ENCODE data around the gene NOP14.
"Not testable (repeated sequence)": the region's sequence is repeated elsewhere in the genome, so short reads cannot be mapped to it uniquely, and the experiment has no call there.

Gene NOP14

DNA sequence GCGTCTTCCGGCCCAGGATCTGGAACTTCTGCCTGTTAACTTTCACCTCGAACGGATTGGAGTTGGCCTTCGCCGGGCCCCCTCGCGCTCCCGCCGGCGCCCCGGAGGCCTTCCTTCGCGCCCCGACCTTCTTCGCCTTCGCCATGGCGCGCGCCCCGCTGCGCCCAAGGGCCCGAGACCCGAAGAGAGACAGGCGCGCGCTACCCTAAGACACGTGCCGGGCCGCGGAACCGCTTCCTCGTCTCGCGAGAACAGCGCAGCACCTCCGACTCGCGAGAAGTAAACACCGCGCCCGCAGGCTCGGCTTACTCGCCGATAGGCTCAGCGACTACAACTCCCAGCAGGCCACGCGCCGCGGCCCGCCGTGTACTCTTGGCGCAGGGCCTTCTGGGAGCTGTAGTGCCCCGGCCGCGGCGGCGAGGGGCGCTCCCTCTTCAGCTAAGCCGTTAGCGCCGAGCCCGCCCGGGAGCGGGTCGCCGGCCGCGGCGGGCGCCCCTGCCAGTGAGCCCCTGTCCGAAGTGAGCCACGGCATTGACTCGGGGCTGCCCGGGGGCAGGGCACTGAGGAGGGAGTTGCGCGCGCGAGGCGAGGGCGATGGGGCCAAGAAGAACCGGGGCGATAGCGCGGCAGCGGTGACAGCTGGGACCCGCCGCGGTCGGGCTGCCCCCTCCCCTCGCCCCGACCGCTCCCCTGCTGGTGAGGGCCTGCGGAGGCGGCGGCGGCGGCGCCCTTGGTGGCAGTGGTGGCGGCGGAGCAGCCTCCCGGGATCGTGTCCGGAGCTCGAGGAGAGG lies at the start of gene NOP14, which contains the start of gene GRK4:
TSS of gene NOP14 (minus strand) at position 232 of the 791 bp plus-strand sequence. CDS start at position 145, 87 bp downstream.
TSS of gene GRK4 (plus strand) at position 397 of the 791 bp plus-strand sequence. CDS start 500 bp downstream, outside the sequence.
- DNase-seq (ENCODE audit: low spot score), result peak; percentile 97

- no peak for DNase-seq (ENCODE audit: low spot score)
Measured at GRCh38 chr4:3011456-3012220, 48.4 kb upstream of the NOP14 start.

DNA sequence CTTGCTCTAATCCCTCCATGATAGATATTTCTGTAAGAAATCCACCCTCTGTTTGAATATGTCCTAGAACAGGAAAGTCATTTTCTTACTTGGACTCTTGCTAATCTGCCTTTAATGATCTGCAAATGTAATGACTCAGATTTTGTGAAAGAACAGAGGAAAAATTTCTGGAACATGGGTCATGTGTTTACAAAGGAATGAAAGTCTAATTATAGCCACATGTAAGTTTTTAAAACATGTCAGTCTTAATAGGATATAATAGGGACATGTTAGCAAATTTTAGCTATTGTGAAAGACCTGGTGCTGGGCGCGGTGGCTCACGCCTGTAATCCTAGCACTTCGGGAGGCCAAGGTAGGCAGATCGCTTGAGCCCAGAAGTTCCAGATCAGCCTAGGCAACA lies 47.8 kb upstream of the NOP14 start:
- DNase-seq (ENCODE audit: low spot score), result no peak

GRCh38 chr4:3010577-3010976 lies 47.4 kb upstream of the NOP14 start:
- no peak for DNase-seq (ENCODE audit: low spot score)

DNA sequence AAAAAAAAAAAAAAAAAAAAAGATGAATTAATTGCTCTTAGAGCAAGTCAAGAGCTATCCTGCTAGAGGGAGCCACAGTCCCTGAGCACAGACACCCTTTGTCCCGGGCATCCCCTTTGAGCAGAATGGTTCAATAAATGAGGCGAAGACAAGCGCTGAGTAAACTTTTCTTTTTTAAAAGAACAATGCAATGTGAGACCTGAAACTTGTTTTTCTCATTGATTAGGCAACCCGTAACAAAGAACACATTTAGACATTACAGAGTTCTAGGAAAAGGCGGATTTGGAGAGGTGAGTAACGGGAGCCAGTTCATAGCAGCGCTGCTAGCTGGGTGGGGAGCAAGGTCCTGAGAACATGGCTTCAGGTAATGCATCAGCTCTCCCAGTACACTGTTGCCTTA lies 46.2 kb upstream of the NOP14 start:
- DNase-seq (ENCODE audit: low spot score), result no peak

GRCh38 chr4:3007724-3008123 lies 44.5 kb upstream of the NOP14 start:
- DNase-seq (ENCODE audit: low spot score), result no peak

- no peak for DNase-seq (ENCODE audit: low spot score)
Measured at GRCh38 chr4:2996415-2996814, 33.2 kb upstream of the NOP14 start.

GRCh38 chr4:2995546-2996265 lies 32.5 kb upstream of the NOP14 start:
- no peak for DNase-seq (ENCODE audit: low spot score)

GRCh38 chr4:2994917-2995316 lies 31.7 kb upstream of the NOP14 start:
- DNase-seq (ENCODE audit: low spot score), result no peak

DNA sequence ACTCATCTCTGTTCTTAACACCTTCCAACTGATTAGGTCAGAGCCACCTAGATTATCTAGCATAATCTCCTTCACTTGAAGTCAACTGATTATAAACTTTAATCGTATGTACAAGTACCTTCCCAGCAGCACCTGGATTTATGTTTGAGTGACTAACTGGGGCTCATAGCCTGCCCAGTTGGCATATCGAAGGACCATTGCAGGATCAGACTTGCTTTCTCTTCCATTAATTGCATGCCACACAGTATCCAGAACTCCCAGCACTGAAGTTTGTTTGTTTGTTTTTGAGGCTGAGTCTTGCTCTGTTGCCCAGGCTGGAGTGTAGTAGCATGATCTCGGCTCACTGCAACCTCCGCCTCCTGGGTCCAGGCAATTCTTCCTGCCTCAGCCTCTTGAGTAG lies 28.0 kb upstream of the NOP14 start:
- no peak for DNase-seq (ENCODE audit: low spot score)

GRCh38 chr4:2983715-2984114 lies 20.5 kb upstream of the NOP14 start:
- not testable (repeated sequence) for DNase-seq (ENCODE audit: low spot score)

DNA sequence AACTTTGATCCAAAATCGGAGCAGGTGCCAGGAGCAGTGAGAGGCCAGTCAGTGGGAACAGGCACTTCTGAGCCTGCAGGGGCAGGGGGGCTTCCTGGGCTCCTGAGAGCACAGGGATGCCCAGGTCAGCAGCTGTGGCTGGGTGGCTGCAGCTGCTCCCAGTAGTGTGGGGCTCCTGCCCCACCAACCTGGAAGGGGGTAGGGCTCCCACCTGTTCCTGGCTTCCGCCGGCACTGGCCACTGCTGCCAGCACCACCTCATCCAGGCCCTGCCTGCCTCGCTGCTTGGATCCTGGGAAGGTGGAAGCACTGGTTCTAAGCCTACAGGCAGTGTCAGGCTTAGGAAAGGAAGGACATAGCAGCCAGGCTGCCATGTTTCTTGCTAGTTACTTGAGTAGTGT lies 18.8 kb upstream of the NOP14 start:
- DNase-seq (ENCODE audit: low spot score), result no peak

DNA sequence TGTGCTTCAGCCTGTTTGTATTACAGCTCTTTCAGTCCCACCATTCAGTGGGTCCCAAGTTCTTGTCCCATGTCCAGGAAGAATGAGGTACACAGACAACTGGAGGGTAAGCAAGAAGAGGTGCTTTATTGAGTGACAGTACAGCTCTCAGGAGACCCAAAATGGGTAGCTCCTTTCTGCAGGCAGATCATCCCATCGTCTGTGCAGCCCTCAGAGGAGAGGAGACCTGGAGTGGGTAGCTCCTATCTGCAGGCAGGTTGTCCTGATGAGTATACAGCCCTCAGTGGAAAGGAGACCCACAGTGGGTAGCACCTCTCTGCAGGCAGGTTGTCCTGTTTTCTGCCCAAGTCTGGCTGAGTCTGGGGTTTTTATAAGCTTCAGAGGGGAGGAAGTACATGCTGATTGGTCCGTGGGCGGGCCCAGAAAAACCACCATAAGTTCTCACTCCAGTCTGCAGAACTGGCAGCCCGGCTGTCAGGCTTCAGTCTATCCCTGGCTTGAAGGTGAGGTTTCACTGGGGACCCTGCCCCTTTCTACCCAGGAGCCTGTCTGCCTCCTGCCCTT lies 18.1 kb upstream of the NOP14 start:
- DNase-seq (ENCODE audit: low spot score), result no peak

GRCh38 chr4:2977211-2978088 lies 14.2 kb upstream of the NOP14 start:
- no peak for DNase-seq (ENCODE audit: low spot score)

GRCh38 chr4:2971275-2971674 lies 8.1 kb upstream of the NOP14 start:
- DNase-seq (ENCODE audit: low spot score), result no peak

GRCh38 chr4:2968381-2968780 lies 5.2 kb upstream of the NOP14 start:
- DNase-seq (ENCODE audit: low spot score), result no peak

- no peak for DNase-seq (ENCODE audit: low spot score)
Measured at GRCh38 chr4:2965262-2965661, 2.1 kb upstream of the NOP14 start.

DNA sequence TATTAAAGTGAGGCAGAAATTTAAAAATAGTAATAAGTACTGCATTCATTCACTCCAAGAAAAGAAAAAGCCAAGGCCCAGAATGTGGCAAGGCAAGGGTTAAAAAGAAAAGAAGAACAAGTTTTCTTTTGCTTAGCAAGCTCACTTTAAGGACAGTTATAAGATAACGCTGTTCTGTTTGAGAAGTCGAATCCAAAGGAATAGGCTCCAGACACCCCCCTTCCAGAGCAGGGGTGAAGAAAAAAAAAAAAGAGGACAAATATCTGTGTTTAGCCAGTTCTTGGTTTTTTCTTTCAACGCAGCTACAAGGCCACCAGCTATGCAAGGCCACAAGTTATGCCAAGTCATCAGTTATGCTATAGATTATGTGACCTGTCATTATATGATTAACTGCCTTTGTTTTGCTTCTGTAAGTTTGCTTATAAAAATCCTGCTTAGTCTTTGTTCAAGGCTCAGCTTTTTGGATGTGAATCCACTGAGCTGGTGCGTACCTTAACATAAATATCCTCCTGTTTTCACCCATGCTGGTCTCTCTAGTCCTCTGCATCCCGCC lies 1.6 kb upstream of the NOP14 start:
- DNase-seq (ENCODE audit: low spot score), result no peak

- DNase-seq (ENCODE audit: low spot score), result no peak
Measured at GRCh38 chr4:2963966-2964471, 813 bp upstream of the NOP14 start.

GRCh38 chr4:2962614-2963174 lies 512 bp downstream of the NOP14 start:
- no peak for DNase-seq (ENCODE audit: low spot score)
